K562 (cell line): Measurements from ENCODE around the gene SERPIND1. TPM values are rescaled to one million over a fixed set of nuclear protein-coding genes. Genes with fewer than 3 reads are reported as not detected.

Source experiments
- ATAC-seq: fragments of 200-7000 bp; cut with Tn5 transposase; 3 replicates; pipeline ENCODE4 v1.9.1; 2020; ENCODE audit warnings: moderate library complexity
- BruUV-seq: library from RNA; stranded (reverse); fragments of 400-500 nt; replicated peaks from 2 replicates; lab custom pipeline; 2021; lab: Mats Ljungman, UMichigan
- CTCF ChIA-PET: fragments of 300-600 bp; formaldehyde crosslinking; extraction: SDS; loops from one replicate; lab custom pipeline; 2021; ENCODE audit warnings: low intra/inter-chr PET ratio; lab: Yijun Ruan, JAX
- POLR2A ChIA-PET: fragments of 300-600, 350-650 bp; sonication (Branson Sonifier 250); formaldehyde crosslinking; extraction: SDS; loops from one replicate; lab custom pipeline; 2021; ENCODE audit warnings: antibody characterized with exemption, inconsistent platforms; lab: Yijun Ruan, JAX
- DNase-seq, 4 experiments: peaks; one replicate each; pipeline versions ENCODE4 v3.0.0 to v3.0.0-alpha.2; 2011 to 2018; ENCODE audit warnings: low spot score in 3 of 4, mixed read lengths in 3 of 4; ENCODE audit errors: extremely low read depth in 1 of 4
- FAIRE-seq: peaks from 2 replicates; lab custom pipeline; 2011; peaks lifted over from hg19 to GRCh38; lab: Jason Lieb, UNC
- H2AFZ ChIP-seq: 2 replicates; pipeline ENCODE4 v1.6.0; 2011; ENCODE audit warnings: low read depth, low read length, control low read depth, inconsistent platforms
- H3K27ac ChIP-seq: fragments of 200-600 bp; 3 replicates; pipeline ENCODE4 v1.8.0; 2011; ENCODE audit warnings: low read depth, mild to moderate bottlenecking, control low read depth, inconsistent platforms, low read length, moderate library complexity, mixed read lengths; ENCODE audit errors: extremely low read depth
- H3K27me3 ChIP-seq, 2 experiments: fragments of 300-600 bp in 1 of 2; 2 replicates in 1 of 2; 3 replicates in 1 of 2; pipeline versions ENCODE4 v1.6.0 to v1.8.0; 2011; ENCODE audit warnings: inconsistent platforms in 2 of 2, low read length in 2 of 2, mild to moderate bottlenecking in 1 of 2, mixed read lengths in 1 of 2, moderate library complexity in 1 of 2; ENCODE audit not compliant: control insufficient read depth in 2 of 2, insufficient read depth in 2 of 2
- H3K36me3 ChIP-seq: fragments of 300-600 bp; 3 replicates; pipeline ENCODE4 v1.8.0; 2011; ENCODE audit warnings: mild to moderate bottlenecking, low read length, inconsistent platforms; ENCODE audit not compliant: control insufficient read depth, insufficient read depth
- H3K4me1 ChIP-seq, 2 experiments: fragments of 200-600 bp in 1 of 2; replicated peaks in 1 of 2; 2 replicates in 1 of 2; 3 replicates in 1 of 2; pipeline versions ENCODE4 v1.5.1 to v1.8.0; 2011; ENCODE audit warnings: inconsistent platforms in 2 of 2, low read length in 2 of 2, mild to moderate bottlenecking in 1 of 2, mixed read lengths in 1 of 2, moderate library complexity in 1 of 2; ENCODE audit not compliant: control insufficient read depth in 2 of 2, insufficient read depth in 2 of 2
- H3K4me2 ChIP-seq: 2 replicates; pipeline ENCODE4 v1.6.1; 2011; ENCODE audit warnings: low read length, control low read depth, inconsistent platforms, mixed read lengths; ENCODE audit not compliant: insufficient read depth
- H3K4me3 ChIP-seq: fragments of 200-600 bp; sonication (generic), shearing (Covaris generic); 2 replicates; pipeline ENCODE4 v1.5.1; 2016; ENCODE audit warnings: control low read depth, inconsistent platforms
- H3K79me2 ChIP-seq: fragments of 200-600 bp; 3 replicates; pipeline ENCODE4 v1.8.0; 2011; ENCODE audit warnings: low read length, inconsistent platforms; ENCODE audit not compliant: control insufficient read depth, insufficient read depth
- H3K9ac ChIP-seq, 2 experiments: 2 replicates each; pipeline versions ENCODE4 v1.6.0 to v1.6.1; 2011; ENCODE audit warnings: low read depth in 2 of 2, low read length in 2 of 2, control low read depth in 1 of 2, inconsistent platforms in 1 of 2, mild to moderate bottlenecking in 1 of 2, mixed read lengths in 1 of 2; ENCODE audit not compliant: insufficient read depth in 1 of 2
- H3K9me1 ChIP-seq: one replicate; pipeline ENCODE4 v1.6.0; 2011; ENCODE audit warnings: inconsistent platforms, mild to moderate bottlenecking, low read length, moderate library complexity; ENCODE audit not compliant: control insufficient read depth, insufficient read depth
- H3K9me3 ChIP-seq: replicated peaks from 2 replicates; pipeline ENCODE4 v1.5.1; 2011; ENCODE audit warnings: low read depth, low read length, inconsistent platforms; ENCODE audit not compliant: control insufficient read depth, insufficient read depth
- H4K20me1 ChIP-seq: replicated peaks from 2 replicates; pipeline ENCODE4 v1.6.1; 2011; ENCODE audit warnings: low read length, inconsistent platforms, mixed read lengths; ENCODE audit not compliant: control insufficient read depth, insufficient read depth
- CEBPB ChIP-seq: fragments of 450-650 bp; IDR thresholded peaks from 2 replicates; pipeline ENCODE4 v1.6.1; 2016; ENCODE audit warnings: missing genetic modification characterization, missing compliant biosample characterization
- CEBPG ChIP-seq, 3 experiments: fragments of 200-800 bp in 1 of 3; sonication (Bioruptor generic) in 1 of 3; sonication (generic) in 1 of 3; formaldehyde crosslinking in 1 of 3; IDR thresholded peaks in 2 of 3; conservative IDR thresholded peaks in 1 of 3; 2 replicates each; pipeline versions ENCODE4 v1.6.1 to v1.8.0; 2016 to 2022; ENCODE audit warnings: missing compliant biosample characterization in 2 of 3, missing genetic modification characterization in 2 of 3, mild to moderate bottlenecking in 1 of 3, missing genetic modification reagents in 1 of 3
- CREBBP ChIP-seq: IDR thresholded peaks from one replicate; pipeline ENCODE4 v1.6.1; 2012; ENCODE audit warnings: low read depth, mild to moderate bottlenecking, control low read depth, inconsistent platforms, low read length
- TAF7 ChIP-seq: fragments of 450-650 bp; IDR thresholded peaks from 2 replicates; pipeline ENCODE4 v1.6.1; 2016; ENCODE audit warnings: missing genetic modification characterization, missing compliant biosample characterization
- ZBTB1 ChIP-seq: sonication (generic); formaldehyde crosslinking; IDR thresholded peaks from 2 replicates; pipeline ENCODE4 v1.8.1; 2023; ENCODE audit warnings: missing genetic modification reagents, low read depth, mild to moderate bottlenecking, borderline replicate concordance
- ZNF274 ChIP-seq: IDR thresholded peaks from 2 replicates; pipeline ENCODE4 v1.6.1; 2011; ENCODE audit warnings: low read depth, mild to moderate bottlenecking, low read length, moderate library complexity, borderline replicate concordance
- WGBS: fragments of 100-300 bp; shearing (Covaris generic); methylation state at CpG from one replicate; pipeline ENCODE4 v1.1.6; 2016; ENCODE audit warnings: low coverage, mixed read lengths; ENCODE audit not compliant: insufficient coverage; ENCODE audit errors: missing lambda C conversion rate; 5-methylcytosine and 5-hydroxymethylcytosine counted together
- in situ Hi-C: fragments of 300-500 bp; cut with MboI; formaldehyde crosslinking; loops from 4 replicates; pipeline ENCODE4 v1.15.0; 2018; ENCODE audit warnings: inconsistent platforms, mixed read lengths
- intact Hi-C: fragments of 100-400 bp; cut with micrococcal nuclease; formaldehyde crosslinking; loops from 2 replicates; pipeline ENCODE4 v1.14.2; 2022
- polyA plus RNA-seq, 8 experiments: library from polyadenylated mRNA; depleted of rRNA in 4 of 8; stranded (reverse) in 5 of 8; unstranded in 3 of 8; fragments of >200 nt; fragmentation: Nextera tagmentation in 2 of 8; fragmentation: Illumina TruSeq in 1 of 8; extraction: Ambion mirVana in 2 of 8; extraction: Trizol in 1 of 8; gene quantifications; 2 replicates each; pipeline versions ENCODE4 v1.2.1 to v1.2.3, GENCODE V29; 2011 to 2014; ENCODE audit warnings: inconsistent platforms in 1 of 8, missing spikeins in 1 of 8
- total RNA-seq, 7 experiments: library from RNA; depleted of rRNA in 6 of 7; stranded (reverse); fragments of >200 nt in 6 of 7; fragmentation: Illumina TruSeq in 2 of 7; extraction: Trizol in 2 of 7; gene quantifications; 2 replicates each; pipeline versions ENCODE4 v1.2.1 to v1.2.3, GENCODE V29; 2011 to 2021; ENCODE audit warnings: low replicate concordance in 1 of 7
- TF ChIP-seq, protein P1 (sequence below), 2 experiments: fragments of 450-650 bp; IDR thresholded peaks; 2 replicates each; pipeline ENCODE4 v1.6.1; 2016; ENCODE audit warnings: mild to moderate bottlenecking in 2 of 2, borderline replicate concordance in 1 of 2, low read depth in 1 of 2, moderate library complexity in 1 of 2
- TF ChIP-seq, protein P2 (sequence below): fragments of 450-650 bp; conservative IDR thresholded peaks from 2 replicates; pipeline ENCODE4 v1.6.1; 2016; ENCODE audit warnings: missing genetic modification characterization, low read depth, mild to moderate bottlenecking, control low read depth, missing compliant biosample characterization
- TF ChIP-seq, protein P3 (sequence below): fragments of 450-650 bp; formaldehyde crosslinking; IDR thresholded peaks from 2 replicates; pipeline ENCODE4 v1.4.0; 2020; ENCODE audit warnings: mild to moderate bottlenecking, mixed read lengths

The SERPIND1 gene
- total and polyA plus RNA-seq, 9 of the 15 experiments (the other 6 are each of a cell fraction or from before 2014, with no cell fraction given): 0.04 to 0.11 (median 0.09) TPM; not detected in 6

DNA sequence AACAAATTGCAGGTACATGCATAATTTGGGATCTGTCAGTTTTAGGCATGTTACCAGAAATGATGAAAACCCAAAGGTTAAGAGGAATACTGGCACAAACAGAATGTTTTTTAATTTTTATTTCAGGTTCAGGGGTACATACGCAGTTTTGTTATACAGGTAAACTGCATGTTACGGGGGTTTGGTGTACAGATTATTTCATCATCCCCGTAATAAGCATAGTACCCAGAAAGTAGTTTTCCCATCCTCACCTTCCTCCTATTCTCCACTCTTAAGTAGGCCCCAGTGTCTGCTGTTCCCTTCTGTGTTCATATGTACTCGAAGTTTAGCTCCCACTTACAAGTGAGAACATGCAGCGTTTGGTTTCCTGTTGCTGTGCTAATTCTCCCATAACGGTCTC, 51.7 kb downstream of the SERPIND1 start:
- 82% methylated on average over 6 of the region's 6 CpGs for WGBS
- DNase-seq: no peak
- intact Hi-C loops: no loop called here
- H3K4me1 ChIP-seq: no peaks in the 10 kb centered on the region
- no peak overlapping the region for H3K4me3 ChIP-seq
- H3K9ac ChIP-seq: no peak overlapping the region
- FAIRE-seq: no peak
- H4K20me1 ChIP-seq: no peaks in the 10 kb centered on the region
- no peak overlapping the region for H2AFZ ChIP-seq
- BruUV-seq: no TSS peak
- ChIA-PET POLR2A (interaction anchor here (0.6 to 13.8 kb wide), 5 partner anchors 9 to 91 kb away, joined by 3 to 172 read pairs (median 10); no protein-coding TSS in a partner anchor), CTCF (no interaction called here)
- H3K9me1 ChIP-seq: no peaks in the 10 kb centered on the region
- in situ Hi-C loops: no loop called here
- H3K27ac ChIP-seq: no peak overlapping the region
- H3K36me3 ChIP-seq: peaks cover 50% of the 10 kb centered on the region
- H3K9me3 ChIP-seq: no peaks in the 10 kb centered on the region
- no peak; the same call in 2 of the 3 replicates for ATAC-seq
- H3K79me2 ChIP-seq: no peaks in the 10 kb centered on the region
- H3K27me3 ChIP-seq: no peaks in the 10 kb centered on the region
- H3K4me2 ChIP-seq: no peak overlapping the region
- peak; percentile 36; the same call in 1 of the 2 replicates for TF ChIP-seq ZNF274
- TF ChIP-seq, protein P1, sequence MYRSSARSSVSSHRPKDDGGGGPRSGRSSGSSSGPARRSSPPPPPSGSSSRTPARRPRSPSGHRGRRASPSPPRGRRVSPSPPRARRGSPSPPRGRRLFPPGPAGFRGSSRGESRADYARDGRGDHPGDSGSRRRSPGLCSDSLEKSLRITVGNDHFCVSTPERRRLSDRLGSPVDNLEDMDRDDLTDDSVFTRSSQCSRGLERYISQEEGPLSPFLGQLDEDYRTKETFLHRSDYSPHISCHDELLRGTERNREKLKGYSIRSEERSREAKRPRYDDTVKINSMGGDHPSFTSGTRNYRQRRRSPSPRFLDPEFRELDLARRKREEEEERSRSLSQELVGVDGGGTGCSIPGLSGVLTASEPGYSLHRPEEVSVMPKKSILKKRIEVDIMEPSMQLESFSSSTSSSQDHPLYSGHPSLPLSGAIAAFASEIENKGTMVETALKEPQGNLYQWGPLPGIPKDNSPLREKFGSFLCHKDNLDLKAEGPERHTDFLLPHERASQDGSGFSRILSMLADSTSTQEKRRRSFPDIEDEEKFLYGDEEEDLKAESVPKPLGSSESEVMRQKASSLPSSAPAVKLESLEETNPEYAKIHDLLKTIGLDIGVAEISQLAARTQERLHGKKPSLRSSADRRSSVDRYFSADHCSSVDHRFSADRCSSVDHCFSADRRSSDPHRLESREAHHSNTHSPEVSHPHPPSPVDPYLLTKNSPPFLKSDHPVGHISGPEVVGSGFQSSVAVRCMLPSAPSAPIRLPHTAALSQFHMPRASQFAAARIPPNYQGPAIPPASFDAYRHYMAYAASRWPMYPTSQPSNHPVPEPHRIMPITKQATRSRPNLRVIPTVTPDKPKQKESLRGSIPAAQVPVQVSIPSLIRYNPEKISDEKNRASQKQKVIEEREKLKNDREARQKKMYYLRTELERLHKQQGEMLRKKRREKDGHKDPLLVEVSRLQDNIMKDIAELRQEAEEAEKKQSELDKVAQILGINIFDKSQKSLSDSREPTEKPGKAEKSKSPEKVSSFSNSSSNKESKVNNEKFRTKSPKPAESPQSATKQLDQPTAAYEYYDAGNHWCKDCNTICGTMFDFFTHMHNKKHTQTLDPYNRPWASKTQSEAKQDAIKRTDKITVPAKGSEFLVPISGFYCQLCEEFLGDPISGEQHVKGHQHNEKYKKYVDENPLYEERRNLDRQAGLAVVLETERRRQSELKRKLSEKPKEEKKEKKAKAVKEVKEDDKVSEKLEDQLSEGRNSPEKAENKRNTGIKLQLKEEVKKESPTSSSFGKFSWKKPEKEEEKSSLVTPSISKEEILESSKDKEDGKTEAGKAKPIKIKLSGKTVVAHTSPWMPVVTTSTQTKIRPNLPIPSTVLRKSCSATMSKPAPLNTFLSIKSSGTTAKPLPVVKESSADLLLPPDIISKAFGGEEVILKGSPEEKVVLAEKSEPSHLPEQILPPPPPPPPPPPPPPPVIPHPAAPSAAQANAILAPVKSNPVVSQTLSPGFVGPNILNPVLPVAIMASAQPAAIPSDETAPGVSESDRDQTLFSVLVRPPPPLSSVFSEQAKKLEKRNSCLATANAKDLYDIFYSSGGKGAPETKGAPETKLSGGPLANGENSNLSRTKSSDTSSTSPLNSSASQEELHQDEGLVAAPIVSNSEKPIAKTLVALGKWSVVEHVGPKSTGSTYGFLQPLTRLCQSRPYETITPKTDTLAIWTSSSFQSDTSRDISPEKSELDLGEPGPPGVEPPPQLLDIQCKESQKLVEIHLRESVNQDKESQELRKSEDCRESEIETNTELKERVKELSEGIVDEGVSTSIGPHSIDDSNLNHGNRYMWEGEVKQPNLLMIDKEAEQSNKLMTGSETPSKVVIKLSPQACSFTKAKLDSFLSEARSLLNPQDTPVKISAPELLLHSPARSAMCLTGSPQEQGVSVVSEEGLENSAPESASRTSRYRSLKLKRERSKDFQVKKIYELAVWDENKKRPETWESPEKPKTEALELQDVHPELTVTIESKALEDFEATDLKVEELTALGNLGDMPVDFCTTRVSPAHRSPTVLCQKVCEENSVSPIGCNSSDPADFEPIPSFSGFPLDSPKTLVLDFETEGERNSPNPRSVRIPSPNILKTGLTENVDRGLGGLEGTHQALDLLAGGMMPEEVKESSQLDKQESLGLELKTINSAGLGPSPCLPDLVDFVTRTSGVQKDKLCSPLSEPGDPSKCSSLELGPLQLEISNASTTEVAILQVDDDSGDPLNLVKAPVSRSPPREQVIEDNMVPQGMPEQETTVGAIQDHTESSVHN (IDR thresholded peaks at IDR 0.05; ENCODE audit: borderline replicate concordance in 1 of 2, low read depth in 1 of 2): no peak
- TF ChIP-seq, protein P2, sequence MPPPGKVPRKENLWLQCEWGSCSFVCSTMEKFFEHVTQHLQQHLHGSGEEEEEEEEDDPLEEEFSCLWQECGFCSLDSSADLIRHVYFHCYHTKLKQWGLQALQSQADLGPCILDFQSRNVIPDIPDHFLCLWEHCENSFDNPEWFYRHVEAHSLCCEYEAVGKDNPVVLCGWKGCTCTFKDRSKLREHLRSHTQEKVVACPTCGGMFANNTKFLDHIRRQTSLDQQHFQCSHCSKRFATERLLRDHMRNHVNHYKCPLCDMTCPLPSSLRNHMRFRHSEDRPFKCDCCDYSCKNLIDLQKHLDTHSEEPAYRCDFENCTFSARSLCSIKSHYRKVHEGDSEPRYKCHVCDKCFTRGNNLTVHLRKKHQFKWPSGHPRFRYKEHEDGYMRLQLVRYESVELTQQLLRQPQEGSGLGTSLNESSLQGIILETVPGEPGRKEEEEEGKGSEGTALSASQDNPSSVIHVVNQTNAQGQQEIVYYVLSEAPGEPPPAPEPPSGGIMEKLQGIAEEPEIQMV: no peak
- no peak for TF ChIP-seq CREBBP
- peak; percentile 54; the same call in 1 of the 2 replicates for TF ChIP-seq CEBPB (tag)
- 0 out of 2 replicates have a peak, but pooled peaks have one; percentile 28 for TF ChIP-seq TAF7 (tag)
- TF ChIP-seq CEBPG (CRISPR knock-in tag; IDR thresholded peaks at IDR 0.05): no peak
- TF ChIP-seq CEBPG (tag; conservative IDR thresholded peaks at IDR 0.05 in 1 of 2, IDR thresholded peaks at IDR 0.05 in 1 of 2): peak; percentile 65 to 79
- TF ChIP-seq, protein P3, sequence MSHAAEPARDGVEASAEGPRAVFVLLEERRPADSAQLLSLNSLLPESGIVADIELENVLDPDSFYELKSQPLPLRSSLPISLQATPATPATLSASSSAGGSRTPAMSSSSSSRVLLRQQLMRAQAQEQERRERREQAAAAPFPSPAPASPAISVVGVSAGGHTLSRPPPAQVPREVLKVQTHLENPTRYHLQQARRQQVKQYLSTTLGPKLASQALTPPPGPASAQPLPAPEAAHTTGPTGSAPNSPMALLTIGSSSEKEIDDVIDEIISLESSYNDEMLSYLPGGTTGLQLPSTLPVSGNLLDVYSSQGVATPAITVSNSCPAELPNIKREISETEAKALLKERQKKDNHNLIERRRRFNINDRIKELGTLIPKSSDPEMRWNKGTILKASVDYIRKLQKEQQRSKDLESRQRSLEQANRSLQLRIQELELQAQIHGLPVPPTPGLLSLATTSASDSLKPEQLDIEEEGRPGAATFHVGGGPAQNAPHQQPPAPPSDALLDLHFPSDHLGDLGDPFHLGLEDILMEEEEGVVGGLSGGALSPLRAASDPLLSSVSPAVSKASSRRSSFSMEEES (CRISPR knock-in tag): no peak
- 0 out of 2 replicates have a peak, but pooled peaks have one; percentile 3 for TF ChIP-seq ZBTB1 (CRISPR knock-in tag)
